Measurements from ENCODE around the gene NAE1. TPM values are rescaled to one million over a fixed set of nuclear protein-coding genes. Genes with fewer than 3 reads are reported as not detected.

NAE1 gene
- total RNA-seq, 1 donor from 2014 or later, result 37.4 TPM

- Histone ChIP-seq H3K36me3 (no peaks in the 10 kb centered on the region), H3K4me3 (no peak overlapping the region), H3K27ac (no peak overlapping the region), H3K9me3 (no peaks in the 10 kb centered on the region), H3K4me1 (peaks cover 14% of the 10 kb centered on the region), H3K27me3 (ENCODE audit: low read depth) (peaks cover 27% of the 10 kb centered on the region)
- ATAC-seq (no peak), DNase-seq (no peak)
- intact Hi-C loops (cut with DNase I), result no loop called here
- TF ChIP-seq CTCF (IDR thresholded peaks at IDR 0.05), result no peak
Observed at GRCh38 chr16:66848172-66848571, 17.4 kb upstream of the NAE1 start.

GRCh38 chr16:66847533-66848067 is 16.8 kb upstream of the NAE1 start:
- H3K4me1 ChIP-seq, result peaks cover 14% of the 10 kb centered on the region
- no peak overlapping the region for H3K4me3 ChIP-seq
- H3K36me3 ChIP-seq, result no peaks in the 10 kb centered on the region
- H3K27me3 ChIP-seq (ENCODE audit: low read depth), result peaks cover 29% of the 10 kb centered on the region
- no peaks in the 10 kb centered on the region for H3K9me3 ChIP-seq
- H3K27ac ChIP-seq, result no peak overlapping the region
- intact Hi-C loops (cut with DNase I), result no loop called here
- no peak for DNase-seq
- no peak for TF ChIP-seq CTCF (IDR thresholded peaks at IDR 0.05)
- ATAC-seq, result no peak

GRCh38 chr16:66846831-66847230 is 16.1 kb upstream of the NAE1 start:
- intact Hi-C loops (cut with DNase I), result no loop called here
- H3K36me3 ChIP-seq, result no peaks in the 10 kb centered on the region
- no peak overlapping the region for H3K27ac ChIP-seq
- H3K27me3 ChIP-seq (ENCODE audit: low read depth), result peaks cover 29% of the 10 kb centered on the region
- peaks cover 14% of the 10 kb centered on the region for H3K4me1 ChIP-seq
- ATAC-seq, result no peak
- H3K9me3 ChIP-seq, result no peaks in the 10 kb centered on the region
- no peak for DNase-seq
- no peak overlapping the region for H3K4me3 ChIP-seq
- TF ChIP-seq CTCF (IDR thresholded peaks at IDR 0.05), result no peak

- H3K4me3 ChIP-seq, result no peak overlapping the region
- no peak for DNase-seq
- intact Hi-C loops (cut with DNase I), result no loop called here
Observed at GRCh38 chr16:66846266-66846665, 15.5 kb upstream of the NAE1 start.

GRCh38 chr16:66845791-66846221 is 15.0 kb upstream of the NAE1 start:
- no peaks in the 10 kb centered on the region for H3K36me3 ChIP-seq
- peaks cover 14% of the 10 kb centered on the region for H3K4me1 ChIP-seq
- DNase-seq, result no peak
- no peak for ATAC-seq
- no peaks in the 10 kb centered on the region for H3K9me3 ChIP-seq
- no peak overlapping the region for H3K4me3 ChIP-seq
- peaks cover 29% of the 10 kb centered on the region for H3K27me3 ChIP-seq (ENCODE audit: low read depth)
- TF ChIP-seq CTCF (IDR thresholded peaks at IDR 0.05), result no peak
- no peak overlapping the region for H3K27ac ChIP-seq
- intact Hi-C loops (cut with DNase I), result no loop called here

More at GRCh38 chr16:66846266-66846665, 15.5 kb upstream of the NAE1 start:
- Histone ChIP-seq H3K4me1 (peaks cover 14% of the 10 kb centered on the region), H3K27ac (no peak overlapping the region), H3K9me3 (no peaks in the 10 kb centered on the region), H3K36me3 (no peaks in the 10 kb centered on the region), H3K27me3 (ENCODE audit: low read depth) (peaks cover 29% of the 10 kb centered on the region)
- no peak for TF ChIP-seq CTCF (IDR thresholded peaks at IDR 0.05)
- no peak for ATAC-seq

GRCh38 chr16:66845080-66845410 is 14.3 kb upstream of the NAE1 start:
- H3K4me3 ChIP-seq, result peak overlapping the region; percentile 45
- peaks cover 14% of the 10 kb centered on the region for H3K4me1 ChIP-seq
- DNase-seq, result no peak
- peaks cover 29% of the 10 kb centered on the region for H3K27me3 ChIP-seq (ENCODE audit: low read depth)
- no peaks in the 10 kb centered on the region for H3K9me3 ChIP-seq
- no peaks in the 10 kb centered on the region for H3K36me3 ChIP-seq
- ATAC-seq, result peak in 1 of 2 donors; percentile 3
- no peak overlapping the region for H3K27ac ChIP-seq
- intact Hi-C loops (cut with DNase I), result no loop called here
- TF ChIP-seq CTCF (IDR thresholded peaks at IDR 0.05), result no peak

All from lower lobe of right lung (tissue), 2 donors.